Stimulated activated CD4-positive, alpha-beta T cell treated with anti-CD3 and anti-CD28 coated beads, Interleukin-4, amount 100 ng/mL, for 48 hours (primary cell): Measurements from ENCODE around the gene PRX.

Experiments
- DNase-seq, 2 donors: peaks; one replicate each; pipeline ENCODE4 v3.0.0-alpha.2; 2020; ENCODE audit warnings: low read depth in 2 of 2

The PRX gene

DNA sequence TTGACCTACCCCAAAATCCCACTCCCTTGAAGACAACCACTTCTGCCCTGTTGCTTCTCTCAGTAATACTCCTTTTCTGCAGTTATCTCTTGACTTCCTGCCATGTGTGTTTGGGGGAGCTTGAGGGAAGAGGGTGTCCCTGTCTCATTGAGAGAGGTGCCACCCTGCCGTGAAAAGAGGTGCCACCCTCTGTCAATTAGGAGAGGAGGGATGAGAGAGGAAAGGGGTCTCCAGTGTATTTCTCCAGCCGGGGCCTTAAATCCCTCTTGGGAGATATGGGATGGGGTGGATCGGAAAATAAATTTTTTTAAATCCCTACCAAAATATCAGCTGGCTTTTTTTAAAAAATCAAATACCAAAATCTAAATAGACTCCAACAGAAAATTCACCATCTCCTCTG, 48.2 kb downstream of the PRX start:
- no peak for DNase-seq

DNA sequence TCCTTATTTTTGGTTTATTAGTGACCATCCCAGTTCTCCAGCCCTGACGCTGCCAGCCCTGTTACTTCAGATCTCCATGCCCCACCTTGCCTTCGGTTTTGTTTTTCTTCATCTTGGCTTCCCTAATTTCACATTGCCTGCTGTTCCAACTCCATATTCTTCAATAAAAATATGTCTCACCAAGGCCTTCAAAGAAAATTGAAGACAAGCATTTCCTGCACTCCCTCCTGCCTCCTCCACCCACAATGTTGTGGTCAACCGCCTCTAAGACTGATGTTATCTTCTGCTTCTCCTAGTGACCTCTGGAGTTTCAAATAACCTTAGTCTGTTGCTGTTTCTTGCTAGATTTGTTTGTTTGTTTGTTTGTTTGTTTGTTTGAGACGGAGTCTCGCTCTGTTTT, 50.1 kb downstream of the PRX start:
- DNase-seq = no peak

DNA sequence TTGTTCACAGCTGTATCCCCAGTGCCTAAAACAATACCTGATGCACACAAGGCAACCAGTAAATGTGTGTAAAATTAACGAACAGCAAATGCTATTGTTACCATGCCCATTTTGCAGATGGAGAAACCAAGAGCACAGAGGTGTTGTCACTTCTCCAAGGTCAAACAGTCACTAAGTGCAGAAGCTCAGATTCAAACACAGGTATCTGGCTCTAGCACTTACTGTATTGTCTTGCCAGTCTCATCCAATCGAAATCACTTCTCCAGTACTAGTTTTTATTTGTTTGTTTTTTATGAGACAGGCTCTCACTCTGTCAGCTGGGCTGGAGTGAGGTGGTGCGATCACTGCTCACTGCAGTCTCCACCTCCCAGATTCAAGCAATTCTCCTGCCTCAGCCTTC, 51.0 kb downstream of the PRX start:
- DNase-seq = no peak

DNA sequence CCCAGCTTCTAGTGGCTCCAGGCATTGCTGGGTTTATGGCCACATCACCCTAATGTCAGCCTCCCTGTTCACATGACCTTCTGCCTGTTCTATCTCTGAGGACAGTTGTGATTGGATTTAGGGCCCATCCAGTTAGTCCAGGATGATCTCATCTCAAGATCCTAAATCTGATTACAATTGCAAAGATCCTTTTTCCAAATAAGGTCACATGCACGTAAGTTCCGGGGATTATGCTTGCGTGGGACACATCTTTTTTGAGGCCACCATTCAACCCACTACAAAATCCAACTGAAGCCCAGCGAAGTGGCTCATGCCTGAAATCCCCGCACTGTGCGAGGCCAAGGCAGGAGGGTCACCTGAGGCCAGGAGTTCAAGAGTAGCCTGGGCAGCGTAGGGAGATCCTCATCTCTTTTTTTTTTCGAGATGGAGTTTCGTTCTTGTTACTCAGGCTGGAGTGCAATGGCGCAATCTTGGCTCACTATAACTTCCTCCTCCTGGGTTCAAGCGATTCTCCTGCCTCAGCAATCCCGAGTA, 52.4 kb downstream of the PRX start:
- no peak for DNase-seq

DNA sequence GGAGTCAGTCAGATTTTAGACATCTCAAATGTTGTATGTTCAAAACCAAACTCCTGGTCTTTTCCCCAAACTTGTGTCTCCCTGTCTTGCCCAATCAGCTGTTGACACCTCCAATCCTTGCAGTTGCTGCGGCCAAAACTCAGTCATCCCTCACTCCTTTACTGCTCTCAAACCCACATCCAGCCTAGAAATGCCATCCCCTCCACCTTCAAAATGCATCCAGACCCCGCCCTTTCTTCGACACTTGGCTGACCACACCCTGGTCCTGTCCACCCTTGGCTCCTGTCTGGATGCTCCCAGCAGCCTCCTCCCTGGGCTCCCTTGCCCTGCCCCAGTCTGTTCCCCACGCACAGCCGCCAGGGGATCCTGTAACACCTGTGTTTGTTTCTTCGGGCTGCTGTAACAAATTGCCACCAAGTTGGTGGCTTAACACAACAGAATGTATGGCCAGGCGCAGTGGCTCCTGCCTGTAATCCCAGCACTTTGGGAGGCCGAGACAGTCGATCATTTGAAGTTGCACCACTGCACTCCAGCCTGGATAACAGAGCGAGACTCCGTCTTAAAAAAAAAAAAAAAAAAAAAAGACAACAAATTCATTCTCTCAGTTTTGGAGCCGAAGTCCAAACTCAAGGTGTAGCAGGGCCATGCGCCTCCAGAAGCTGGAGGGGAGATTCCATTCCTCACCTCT, 53.0 kb downstream of the PRX start:
- no peak for DNase-seq

DNA sequence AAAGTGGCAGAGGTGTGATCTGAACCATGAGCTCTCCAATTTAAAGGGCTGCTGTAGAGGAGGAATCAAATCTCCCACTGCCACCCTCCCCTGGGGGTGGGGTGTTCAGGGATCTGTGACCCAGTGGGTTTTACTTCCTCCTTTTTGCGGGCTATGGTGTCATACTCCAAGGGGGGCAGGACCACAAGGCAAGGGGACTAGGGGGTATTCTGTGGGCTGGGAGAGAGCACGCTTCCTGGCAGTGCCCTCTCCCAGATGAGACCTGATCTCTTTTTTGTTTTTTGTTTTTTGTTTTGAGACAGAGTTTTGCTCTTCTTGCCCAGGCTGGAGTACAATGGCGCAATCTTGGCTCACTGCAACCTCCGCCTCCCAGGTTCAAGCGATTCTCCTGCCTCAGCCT, 54.4 kb downstream of the PRX start:
- no peak for DNase-seq

DNA sequence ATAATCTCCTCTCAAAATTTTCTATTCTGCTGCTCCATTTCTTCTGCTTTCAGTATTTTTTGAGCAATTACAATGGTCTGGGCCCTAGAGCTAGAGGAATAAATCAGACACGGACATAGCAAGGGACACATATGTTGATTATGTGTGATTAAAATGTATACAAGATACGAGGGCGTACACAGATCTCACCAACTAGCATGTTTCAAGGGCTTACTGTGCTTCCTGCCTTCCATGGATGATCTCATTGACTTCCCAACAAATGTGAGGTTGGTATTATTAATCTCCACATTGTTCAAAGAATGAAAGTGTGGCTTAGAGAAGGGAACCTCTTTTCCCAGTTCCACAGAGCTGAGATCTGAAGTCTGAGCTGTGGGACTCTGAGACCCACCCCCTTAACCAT, 55.5 kb downstream of the PRX start:
- no peak for DNase-seq

DNA sequence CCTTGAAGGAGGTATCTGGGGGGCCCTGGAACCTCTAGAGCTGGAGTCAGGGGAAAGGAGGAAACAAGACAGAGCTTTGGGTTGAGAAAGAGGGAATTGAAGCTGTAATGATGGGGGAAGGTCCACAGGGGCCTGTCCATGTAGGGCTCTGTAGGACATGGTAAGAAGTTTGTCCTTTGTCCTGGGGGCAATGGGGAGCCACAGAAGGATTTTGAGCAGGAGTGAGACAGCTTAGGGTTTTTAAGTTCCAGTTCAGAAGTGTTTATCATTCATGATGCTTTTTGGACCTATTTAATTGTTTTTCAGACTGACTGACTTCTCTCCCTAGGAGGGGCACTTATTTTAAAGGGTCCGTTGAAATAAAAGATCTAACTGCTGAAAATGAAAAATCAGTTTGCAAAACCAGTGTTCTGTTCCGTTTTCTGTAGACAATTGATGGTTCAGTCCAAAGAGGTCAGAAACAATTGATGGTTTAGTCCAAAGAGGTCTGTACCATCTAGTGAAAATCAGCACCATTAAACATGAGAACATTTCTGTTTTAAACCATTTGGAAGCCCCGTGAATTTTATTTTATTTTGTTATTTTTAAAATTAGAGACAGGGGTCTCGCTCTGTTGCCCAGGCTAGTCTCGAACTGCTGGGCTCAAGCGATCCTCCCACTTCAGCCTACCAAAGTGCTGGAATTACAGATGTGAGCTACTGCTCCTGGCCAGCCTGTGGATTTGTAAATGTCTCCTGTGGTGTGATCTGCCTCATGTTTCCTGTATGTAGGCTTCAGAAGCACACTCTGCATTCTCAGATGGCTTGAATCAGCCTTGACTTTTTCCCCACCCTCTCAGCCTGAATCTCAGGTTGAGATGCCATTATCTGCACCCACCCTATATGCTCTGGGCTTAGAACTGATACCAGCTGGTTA, 56.2 kb downstream of the PRX start:
- DNase-seq = no peak

DNA sequence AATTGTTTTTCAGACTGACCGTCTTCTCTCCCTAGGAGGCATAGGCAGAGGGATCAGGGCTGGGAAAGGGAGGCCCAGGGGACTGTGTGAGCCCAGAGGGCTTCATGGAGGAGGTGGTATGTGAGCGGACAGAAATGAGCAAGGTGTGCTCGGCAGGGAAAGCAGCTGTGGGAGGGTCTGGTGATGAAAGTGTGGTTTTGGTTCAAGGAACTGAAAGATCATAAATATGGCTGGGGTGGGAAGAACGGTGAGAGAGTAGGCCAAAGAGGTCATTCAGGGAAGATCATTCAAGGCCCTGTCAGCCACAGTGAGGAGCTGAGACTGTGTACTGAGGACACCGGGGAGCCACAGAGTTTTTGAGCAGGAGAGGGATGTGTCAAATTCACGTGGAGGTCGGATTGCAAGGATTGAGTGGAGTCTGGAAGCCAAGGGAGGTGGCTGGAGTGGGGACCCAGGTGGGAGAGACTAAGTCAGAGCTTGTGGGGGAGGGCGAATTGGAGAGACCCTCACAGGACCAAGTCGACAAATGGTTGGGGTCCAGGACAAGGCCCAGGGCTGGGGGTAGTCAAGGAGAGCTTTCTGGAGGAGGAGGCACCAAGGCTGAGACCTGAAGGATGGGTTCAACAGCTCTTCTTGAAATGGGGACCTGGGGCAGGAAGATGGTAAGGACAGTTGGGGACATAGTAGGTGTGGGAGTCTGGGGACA, 57.0 kb downstream of the PRX start:
- no peak for DNase-seq

DNA sequence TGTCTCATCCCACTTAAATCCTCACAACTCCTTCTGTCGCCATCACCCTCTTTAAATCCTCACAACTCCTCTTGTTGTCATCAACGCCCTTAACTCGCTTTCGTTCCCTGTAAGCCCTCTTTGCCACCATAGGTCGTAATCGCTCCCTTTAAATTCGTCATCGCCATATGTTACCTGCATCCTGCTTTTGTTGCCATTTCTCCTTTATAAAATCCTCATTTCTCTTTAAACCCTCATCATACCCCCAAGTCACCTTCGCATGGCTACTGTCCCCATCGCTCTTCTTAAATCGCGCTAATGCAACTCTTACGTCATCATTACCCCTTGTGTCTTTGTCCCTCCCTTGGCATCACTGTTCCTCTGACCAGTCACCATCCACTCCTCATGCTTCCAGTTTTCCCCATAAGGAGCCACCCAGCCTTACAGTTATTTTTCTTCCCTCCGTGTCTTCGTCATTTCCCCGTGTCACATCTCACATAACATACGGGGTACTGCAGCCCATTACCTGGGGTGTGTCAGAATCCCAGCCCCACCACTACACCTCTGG, 64.1 kb downstream of the PRX start:
- no peak for DNase-seq

DNA sequence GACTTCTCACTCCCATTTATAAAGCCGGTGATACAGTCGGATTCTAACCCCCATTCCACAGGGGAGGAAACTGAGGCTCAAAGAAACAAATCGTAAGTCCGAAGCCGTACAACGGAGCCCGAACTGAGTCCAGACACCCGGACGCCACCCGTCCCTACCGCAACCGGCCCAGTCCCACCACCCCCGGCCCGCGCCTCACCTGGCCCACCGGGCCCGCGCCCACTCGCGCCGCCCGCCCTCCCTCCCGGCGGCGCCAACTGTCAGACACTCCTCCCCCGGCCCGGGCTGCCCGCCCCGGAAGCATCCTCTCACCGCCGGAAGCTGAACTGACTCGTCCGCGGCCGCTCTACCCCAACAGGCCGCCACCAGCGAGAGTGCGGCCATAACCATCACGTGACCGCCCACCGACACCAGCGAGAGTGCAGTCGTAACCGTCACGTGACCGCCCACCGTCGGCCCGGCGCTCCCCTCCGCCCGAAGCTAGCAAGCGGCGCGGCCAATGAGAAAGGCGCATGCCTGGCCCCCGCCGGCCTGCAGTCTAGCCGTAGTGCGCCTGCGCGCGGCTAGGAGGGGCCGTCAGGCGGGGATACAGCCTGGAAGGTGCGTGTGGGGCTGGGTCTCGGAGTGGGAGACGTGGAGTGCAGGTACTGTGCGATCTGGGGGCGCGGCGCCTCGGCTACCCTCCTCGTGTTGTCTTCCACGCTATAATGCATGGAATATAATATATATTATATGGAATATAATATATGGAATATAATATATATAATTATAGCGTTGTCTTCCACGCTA, 64.9 kb downstream of the PRX start, which contains the start of the genes C19orf47 and PLD3:
Gene C19orf47 (minus strand): TSS at position 273 of the 789 bp plus-strand sequence. CDS start 6,540 bp downstream, outside the sequence.
Gene PLD3 (plus strand): TSS at position 571 of the 789 bp plus-strand sequence. CDS start 17,789 bp downstream, outside the sequence.
- DNase-seq = peak; percentile 97 to 99

DNA sequence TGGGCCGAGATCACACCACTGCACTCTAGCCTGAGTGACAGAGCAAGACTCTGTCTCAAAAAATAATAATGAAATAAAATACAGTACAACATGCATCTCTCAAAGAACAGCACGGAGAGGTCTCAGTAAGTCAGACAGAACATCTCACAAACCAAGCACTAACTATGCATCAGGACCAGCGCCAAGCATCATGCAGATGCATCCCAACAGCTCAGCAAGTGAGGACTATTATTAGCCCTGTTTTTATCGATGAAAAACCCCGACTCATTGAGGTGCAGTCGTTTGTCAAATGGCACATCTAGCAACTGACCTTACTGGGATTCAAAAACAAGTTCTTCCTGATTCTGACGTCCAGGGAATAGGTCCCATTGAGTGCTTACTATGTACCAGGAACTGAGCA, 68.8 kb downstream of the PRX start:
- DNase-seq = no peak
